ENCODE data around the gene BRF1.
"Not testable (repeated sequence)": the region's sequence is repeated elsewhere in the genome, so short reads cannot be mapped to it uniquely, and the experiment has no call there.

The BRF1 gene

GRCh38 chr14:105290621-105291346, 10.0 kb downstream of the BRF1 start:
- DNase-seq (ENCODE audit: low read depth, low spot score): no peak

- not testable (repeated sequence) for DNase-seq (ENCODE audit: low read depth, low spot score)
Observed at GRCh38 chr14:105288936-105289335, 11.9 kb downstream of the BRF1 start.

GRCh38 chr14:105287249-105288102, 13.3 kb downstream of the BRF1 start:
- DNase-seq (ENCODE audit: low read depth, low spot score): peak; percentile 39

GRCh38 chr14:105286759-105287144, 14.0 kb downstream of the BRF1 start:
- no peak for DNase-seq (ENCODE audit: low read depth, low spot score)

- DNase-seq (ENCODE audit: low read depth, low spot score): no peak
Observed at GRCh38 chr14:105285174-105285573, 15.6 kb downstream of the BRF1 start.

GRCh38 chr14:105283899-105284298, 16.9 kb downstream of the BRF1 start:
- no peak for DNase-seq (ENCODE audit: low read depth, low spot score)

- DNase-seq (ENCODE audit: low read depth, low spot score): peak; percentile 44
Observed at GRCh38 chr14:105283028-105283427, 17.8 kb downstream of the BRF1 start.

- no peak for DNase-seq (ENCODE audit: low read depth, low spot score)
Observed at GRCh38 chr14:105282098-105282725, 18.6 kb downstream of the BRF1 start.

GRCh38 chr14:105281371-105282097, 19.3 kb downstream of the BRF1 start:
- DNase-seq (ENCODE audit: low read depth, low spot score): peak; percentile 58

GRCh38 chr14:105280525-105280924, 20.3 kb downstream of the BRF1 start:
- no peak for DNase-seq (ENCODE audit: low read depth, low spot score)

- no peak for DNase-seq (ENCODE audit: low read depth, low spot score)
Observed at GRCh38 chr14:105279642-105280361, 21.0 kb downstream of the BRF1 start.

- not testable (repeated sequence) for DNase-seq (ENCODE audit: low read depth, low spot score)
Observed at GRCh38 chr14:105277448-105277847, 23.4 kb downstream of the BRF1 start.

- peak; percentile 17 for DNase-seq (ENCODE audit: low read depth, low spot score)
Observed at GRCh38 chr14:105275267-105275946, 25.4 kb downstream of the BRF1 start.

- no peak for DNase-seq (ENCODE audit: low read depth, low spot score)
Observed at GRCh38 chr14:105274637-105275036, 26.2 kb downstream of the BRF1 start.

- DNase-seq (ENCODE audit: low read depth, low spot score): peak; percentile 38
Observed at GRCh38 chr14:105273062-105273461, 27.7 kb downstream of the BRF1 start.

GRCh38 chr14:105272623-105273022, 28.2 kb downstream of the BRF1 start:
- DNase-seq (ENCODE audit: low read depth, low spot score): peak; percentile 27

- DNase-seq (ENCODE audit: low read depth, low spot score): no peak
Observed at GRCh38 chr14:105271224-105271890, 29.4 kb downstream of the BRF1 start.

- DNase-seq (ENCODE audit: low read depth, low spot score): no peak
Observed at GRCh38 chr14:105269405-105269804, 31.4 kb downstream of the BRF1 start.

GRCh38 chr14:105268736-105269354, 32.0 kb downstream of the BRF1 start:
- DNase-seq (ENCODE audit: low read depth, low spot score): no peak
